Colon (tissue), 2 donors: Measurements from ENCODE around the gene SCFD2.
"Not testable (repeated sequence)": the region's sequence is repeated elsewhere in the genome, so short reads cannot be mapped to it uniquely, and the experiment has no call there.

Experiments used
- FAIRE-seq: peaks from 2 replicates; lab custom pipeline; 2012; peaks lifted over from hg19 to GRCh38; lab: Jason Lieb, UNC
- donor health status: control.
- donor health status: control.

Gene SCFD2

DNA sequence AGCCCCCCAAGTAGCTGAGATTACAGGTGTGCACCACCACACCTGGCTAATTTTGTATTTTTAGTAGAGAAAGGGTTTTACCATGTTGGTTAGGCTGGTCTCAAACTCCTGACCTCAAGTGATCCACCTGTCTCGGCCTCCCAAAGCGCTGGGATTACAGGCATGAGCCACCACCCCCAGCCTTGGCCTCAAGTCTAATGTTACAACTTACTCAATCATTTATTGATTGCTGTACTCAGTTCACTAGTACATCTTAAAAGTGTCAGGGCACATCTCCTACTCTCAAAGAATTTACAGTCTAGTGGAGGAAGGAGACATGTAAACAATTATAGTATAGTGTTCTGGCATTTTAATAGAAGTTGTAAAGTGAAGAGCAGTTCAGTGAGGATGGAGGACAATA lies 19.5 kb downstream of the SCFD2 start:
- not testable (repeated sequence) for FAIRE-seq

DNA sequence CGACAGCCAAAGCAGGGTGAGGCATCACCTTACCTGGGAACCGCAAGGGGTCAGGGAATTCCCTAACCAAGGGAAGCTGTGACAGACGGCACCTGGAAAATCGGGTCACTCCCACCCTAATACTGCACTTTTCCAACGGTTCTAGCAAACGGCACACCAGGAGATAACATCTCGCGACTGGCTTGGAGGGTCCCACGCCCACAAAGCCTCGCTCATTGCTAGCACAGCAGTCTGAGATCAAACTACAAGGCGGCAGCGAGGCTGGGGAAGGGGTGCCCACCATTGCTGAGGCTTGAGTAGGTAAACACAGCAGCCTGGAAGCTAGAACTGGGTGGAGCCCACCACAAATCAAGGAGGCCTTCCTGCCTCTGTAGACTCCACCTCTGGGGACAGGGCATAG lies 25.7 kb downstream of the SCFD2 start:
- not testable (repeated sequence) for FAIRE-seq

- not testable (repeated sequence) for FAIRE-seq
Observed at GRCh38 chr4:53334916-53335315, 30.9 kb downstream of the SCFD2 start.

GRCh38 chr4:53326535-53326934 lies 39.3 kb downstream of the SCFD2 start:
- FAIRE-seq, result no peak

GRCh38 chr4:53322696-53323095 lies 43.2 kb downstream of the SCFD2 start:
- no peak for FAIRE-seq

GRCh38 chr4:53321984-53322289 lies 43.9 kb downstream of the SCFD2 start:
- FAIRE-seq, result no peak

DNA sequence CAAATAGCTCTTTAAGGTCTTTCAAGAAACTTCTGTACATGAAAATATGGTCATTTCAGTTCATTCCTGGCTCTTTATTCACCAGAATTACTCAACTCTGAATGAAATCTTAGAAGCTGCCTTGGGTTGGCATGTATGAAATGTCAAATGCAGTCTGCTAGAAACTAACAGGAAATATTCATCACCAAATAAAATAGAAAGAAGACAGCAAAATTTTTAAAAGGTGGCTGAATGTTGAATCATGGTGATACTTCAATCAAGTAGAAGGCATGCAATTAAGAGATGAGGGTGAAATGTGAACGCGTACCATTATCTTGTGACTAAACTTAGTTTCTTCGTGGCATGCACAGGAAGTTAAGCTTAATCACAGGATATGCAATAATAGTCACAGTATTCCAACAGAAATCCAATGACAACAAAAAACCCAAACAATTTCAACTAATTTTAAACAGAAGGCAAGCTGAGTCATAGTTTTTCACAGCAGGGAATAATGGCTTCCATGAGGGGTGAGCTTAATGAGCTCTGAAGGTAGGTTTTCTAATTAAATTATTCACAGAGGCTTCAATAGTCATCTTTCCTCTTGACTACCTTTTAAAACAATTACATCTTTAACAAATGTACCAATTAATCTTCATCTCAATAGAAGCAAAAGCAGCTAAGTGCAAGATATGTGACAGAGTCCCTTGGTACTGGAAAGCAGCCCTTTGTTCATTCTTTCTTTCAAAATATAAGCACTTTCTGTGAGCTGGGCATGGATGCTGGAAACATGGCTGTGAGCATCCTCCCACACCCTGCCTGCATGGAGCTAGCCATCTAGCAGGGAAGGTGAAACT lies 44.5 kb downstream of the SCFD2 start:
- no peak for FAIRE-seq

- no peak for FAIRE-seq
Observed at GRCh38 chr4:53315300-53315699, 50.6 kb downstream of the SCFD2 start.

DNA sequence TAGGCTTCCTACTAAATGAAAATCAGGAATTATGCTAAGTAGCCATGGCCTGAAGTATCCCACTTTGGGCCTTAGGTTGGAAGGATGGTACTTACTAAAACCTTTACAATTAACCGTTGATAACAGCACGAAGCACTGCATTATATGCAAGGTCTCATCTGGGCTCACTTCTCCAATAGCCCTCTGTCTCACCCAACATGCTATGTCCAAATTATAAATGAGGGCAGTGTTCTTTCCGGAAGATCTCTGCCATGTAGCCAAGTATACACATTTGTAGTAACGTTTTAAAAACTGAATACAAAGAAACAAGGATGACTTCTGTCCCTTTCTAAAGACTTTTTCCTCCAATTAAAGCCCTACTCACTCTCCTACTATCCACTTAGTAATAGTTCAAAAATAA lies 51.6 kb downstream of the SCFD2 start:
- FAIRE-seq, result no peak

DNA sequence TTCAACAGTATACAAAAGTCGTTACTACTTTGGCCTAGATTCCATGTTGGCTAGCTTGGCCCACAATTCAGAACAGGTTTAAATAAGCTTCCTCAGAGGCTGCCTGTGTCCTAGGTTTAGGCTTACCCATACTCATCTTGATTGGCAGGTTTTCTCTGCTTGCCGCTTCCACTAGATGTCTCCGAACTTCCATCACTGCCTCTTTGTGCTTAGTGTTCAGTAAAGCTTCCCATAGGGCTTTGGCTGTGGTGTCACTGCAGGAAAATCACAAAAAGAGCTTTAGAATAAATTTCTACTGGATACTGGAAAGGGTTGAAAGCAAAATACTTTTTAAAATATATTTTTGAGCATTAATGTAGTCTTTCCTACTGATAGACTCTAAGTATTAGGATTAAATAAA lies 52.4 kb downstream of the SCFD2 start:
- no peak for FAIRE-seq

DNA sequence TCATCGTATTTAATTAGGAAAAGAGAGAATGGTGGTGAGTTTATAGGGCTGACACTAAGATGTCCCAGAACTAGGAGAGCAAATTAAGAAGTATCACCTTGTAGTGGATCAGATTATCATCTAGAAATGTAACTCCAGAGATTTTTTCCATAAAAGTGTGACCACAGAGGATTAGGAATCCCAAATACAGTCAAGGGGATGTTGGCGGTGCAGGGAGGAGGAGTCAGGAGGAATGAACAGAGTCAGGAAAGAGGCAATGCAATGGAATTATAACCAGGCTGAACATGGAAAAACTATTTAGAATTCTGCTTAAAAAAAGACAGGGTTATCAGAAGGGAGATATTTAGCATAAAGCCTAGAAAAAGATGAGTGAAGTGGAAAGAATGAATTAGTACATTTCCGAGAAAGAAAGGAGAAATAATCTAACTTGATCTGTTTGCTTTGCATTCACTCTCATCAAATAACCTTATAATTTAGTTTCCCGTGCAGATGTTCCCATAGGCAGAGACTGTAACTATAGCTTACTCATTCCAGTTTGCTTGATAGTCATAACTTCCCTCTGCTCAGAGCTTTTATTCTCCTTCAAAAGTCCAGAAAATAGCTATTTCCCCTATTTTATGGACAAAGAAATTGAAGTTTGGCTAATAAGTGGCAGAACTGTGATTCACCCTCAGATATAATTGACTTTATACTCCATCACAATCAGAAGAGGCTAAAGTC lies 56.4 kb downstream of the SCFD2 start:
- FAIRE-seq, result no peak

DNA sequence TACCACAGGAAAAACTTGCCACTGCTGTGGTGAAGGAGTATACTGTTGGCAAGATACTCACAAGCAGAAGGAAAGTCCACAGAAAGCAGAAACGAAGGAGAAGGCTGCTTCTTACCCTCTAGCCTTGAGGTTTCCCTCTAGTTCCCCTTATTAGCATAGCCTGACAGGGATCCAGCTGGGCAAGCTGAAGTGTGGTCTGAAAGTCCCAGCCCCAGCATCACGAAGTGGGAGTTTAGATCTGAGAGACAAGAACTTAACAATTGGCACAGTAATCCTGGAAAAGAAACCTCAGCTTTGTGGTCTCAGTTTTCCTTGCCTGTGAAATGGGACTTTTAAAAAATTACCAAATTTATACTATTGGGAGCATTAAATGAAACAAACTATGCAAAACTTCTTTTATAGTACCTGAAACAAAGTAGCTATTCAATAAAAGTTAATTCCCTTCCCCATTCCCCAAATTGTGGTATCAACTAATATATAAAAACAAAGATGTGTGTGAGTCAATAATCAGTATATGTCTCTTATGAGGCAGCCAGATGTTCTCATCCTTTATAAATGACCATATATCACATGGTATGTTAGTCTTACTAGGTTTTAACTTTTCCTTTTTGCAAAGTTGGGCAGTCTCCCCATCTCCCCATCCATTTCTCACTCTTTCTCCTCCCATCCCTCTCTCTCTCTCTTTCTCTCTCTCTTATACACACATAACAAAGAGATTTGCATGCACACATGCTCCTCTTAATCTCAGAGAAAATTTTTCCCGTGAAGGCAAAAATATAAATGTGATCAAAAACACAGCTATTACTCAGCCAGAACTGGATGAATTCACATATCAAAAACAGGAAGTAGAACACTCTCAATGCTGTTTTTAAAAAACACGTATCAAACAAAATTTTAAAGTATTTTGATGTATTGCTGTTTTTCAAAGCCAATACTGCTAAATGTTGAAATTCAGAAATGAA lies 57.8 kb downstream of the SCFD2 start:
- no peak for FAIRE-seq

DNA sequence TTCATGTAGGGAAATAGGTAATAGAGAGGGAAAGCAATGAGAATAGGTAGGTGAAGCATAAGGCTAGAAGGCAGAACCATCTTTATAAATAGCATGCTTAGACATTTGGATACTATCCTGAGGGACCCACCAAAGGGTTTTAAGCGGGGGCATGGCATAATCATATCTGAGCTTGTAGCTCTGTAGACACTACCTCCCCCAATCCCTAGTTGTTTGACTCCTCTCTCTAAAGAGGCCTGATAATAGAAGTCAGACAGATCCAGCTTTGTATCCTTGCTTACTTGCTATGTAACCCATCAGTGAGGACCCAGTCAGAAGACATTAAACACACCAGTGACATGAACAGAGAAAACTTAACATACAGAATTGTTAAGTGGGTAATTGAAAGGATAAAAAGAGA lies 58.7 kb downstream of the SCFD2 start:
- no peak for FAIRE-seq

DNA sequence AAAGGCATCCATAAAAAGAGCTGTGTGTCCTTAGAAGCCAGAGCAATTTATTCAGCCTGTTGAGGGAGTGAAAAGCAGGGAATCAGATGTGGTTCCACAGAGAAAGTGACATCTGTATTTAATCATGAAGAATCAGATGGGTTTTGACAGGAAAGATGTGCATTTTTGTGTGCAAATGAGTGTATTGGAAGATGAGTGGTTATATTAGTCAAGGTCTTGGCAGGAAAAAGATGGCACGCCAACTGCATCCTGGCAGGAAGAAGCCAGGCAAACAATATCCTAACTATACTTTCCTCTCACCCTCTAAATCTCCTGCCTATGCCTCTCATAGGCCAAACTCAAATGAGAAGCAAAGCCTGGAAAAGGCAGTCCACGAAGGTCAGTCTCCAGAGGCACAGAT lies 59.1 kb downstream of the SCFD2 start:
- no peak for FAIRE-seq

DNA sequence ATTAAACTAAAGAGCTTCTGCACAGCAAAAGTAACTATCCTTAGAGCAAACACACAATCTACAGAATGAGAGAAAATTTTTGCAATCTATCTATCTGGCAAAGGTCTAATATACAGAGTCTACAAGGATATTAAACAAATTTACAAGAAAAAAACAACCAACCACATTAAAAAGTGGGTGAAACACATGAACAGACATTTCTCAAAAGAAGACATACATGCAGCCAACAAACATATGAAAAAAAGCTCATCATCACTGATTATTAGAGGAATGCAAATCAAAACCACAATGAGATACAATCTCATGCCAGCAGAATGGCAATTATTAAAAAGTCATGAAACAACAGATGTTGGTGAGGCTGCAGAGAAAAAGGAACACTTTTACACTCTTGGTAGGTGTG lies 73.7 kb downstream of the SCFD2 start:
- not testable (repeated sequence) for FAIRE-seq

DNA sequence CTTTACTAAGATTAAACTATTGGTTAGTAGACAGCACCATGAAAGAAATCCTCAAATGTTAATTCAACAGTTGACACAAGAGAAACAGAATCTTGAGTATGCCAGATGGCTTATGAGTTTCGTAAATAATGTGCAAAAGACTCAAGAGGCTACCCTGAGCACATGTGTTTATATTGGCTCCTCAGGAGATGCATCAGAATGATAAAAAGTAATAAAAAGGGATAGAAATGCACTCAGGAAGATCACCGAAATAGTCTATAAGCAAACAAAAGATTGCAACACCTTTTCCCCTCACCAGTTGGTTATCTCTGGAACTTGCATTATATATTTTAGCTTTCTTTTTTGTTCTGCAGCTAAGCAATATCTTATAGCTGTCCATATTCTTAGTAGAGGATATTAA lies 84.4 kb downstream of the SCFD2 start:
- no peak for FAIRE-seq

GRCh38 chr4:53280846-53281245 lies 85.0 kb downstream of the SCFD2 start:
- FAIRE-seq, result no peak

DNA sequence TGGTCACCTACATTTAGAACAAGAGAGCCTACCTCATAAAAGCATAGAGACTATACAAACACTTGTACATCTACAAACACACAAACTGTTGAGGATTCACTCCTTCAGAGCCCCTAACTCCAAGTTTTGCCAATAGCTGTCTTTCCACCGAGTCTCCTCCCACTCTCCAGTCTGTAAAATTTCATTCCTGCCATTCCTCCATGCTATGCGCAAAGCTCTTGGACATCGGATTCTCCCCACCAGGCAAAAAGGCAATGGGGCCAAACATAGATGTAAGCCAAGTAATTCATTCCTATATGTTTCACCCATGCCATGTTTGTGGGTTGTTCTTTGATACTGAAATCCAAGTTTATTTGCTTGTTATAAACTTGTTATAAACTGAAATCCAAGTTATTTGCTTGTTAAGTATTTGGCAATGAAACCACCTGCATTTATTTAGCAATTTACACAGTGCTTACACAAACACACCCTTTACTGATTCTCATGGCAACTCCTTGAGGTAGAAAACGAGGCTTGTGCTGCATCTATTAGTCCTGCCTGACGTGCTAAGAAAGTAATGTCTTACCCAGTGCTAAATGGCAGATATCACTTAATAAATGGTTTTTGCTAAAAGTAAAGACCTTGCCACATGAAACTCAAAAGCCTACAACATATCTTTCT lies 91.1 kb downstream of the SCFD2 start:
- no peak for FAIRE-seq

DNA sequence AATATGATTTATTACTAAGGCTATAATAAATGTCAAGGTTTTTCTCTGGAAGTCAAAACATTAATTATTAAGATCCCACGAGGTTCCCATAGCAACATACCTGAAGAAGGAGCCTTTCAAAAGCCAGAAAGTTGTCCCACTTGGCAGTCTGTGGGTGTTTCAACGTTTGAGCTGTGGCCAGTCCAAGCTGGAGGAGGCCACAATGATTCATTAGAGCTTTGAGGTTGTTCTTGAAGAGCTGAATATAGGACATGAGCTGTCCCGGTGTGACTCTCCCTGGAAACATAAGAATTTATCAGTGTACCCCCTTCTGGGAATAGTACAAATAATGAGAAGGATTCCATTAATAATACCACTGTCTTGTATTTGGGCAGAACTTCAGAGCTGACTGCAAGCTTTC lies 92.1 kb downstream of the SCFD2 start:
- FAIRE-seq, result no peak

- no peak for FAIRE-seq
Observed at GRCh38 chr4:53267026-53267425, 98.8 kb downstream of the SCFD2 start.

DNA sequence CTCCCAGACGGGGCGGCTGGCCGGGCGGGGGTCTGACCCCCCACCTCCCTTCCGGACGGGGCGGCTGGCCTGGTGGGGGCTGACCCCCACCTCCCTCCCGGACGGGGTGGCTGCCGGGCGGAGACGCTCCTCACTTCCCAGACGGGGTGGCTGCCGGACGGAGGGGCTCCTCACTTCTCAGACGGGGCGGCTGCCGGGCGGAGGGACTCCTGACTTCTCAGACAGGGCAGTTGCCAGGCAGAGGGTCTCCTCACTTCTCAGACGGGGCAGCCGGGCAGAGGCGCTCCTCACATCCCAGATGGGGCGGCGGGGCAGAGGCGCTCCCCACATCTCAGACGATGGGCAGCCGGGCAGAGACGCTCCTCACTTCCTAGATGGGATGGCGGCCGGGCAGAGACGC lies 109.9 kb downstream of the SCFD2 start:
- FAIRE-seq, result not testable (repeated sequence)

DNA sequence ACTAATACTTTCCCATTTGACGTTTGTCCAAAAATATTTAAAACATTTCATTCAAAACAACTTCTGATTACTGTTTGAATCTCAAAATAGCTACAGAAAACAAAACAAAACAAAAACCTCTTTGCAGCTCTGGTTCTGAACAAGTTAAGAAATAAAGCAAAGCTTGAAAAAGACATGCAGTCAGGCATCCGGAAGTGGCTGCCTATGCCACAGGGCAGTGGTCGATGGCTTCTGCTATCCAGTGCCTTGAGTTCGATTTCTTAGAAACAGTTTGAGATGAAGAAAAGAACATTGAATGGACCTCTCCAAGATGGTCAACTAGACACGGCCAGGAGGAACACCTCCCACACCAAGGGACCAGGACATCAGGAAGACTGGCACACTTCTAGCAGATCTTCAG lies 125.3 kb downstream of the SCFD2 start:
- FAIRE-seq, result no peak
